IPS-18a (cell line): ENCODE results near the gene USP5.
A peak's percentile ranks its signal among the peaks of the same experiment; 100 is the strongest.
"Not testable (repeated sequence)": the region's sequence is repeated elsewhere in the genome, so short reads cannot be mapped to it uniquely, and the experiment has no call there.

ENCODE experiments used
- H3K27ac ChIP-seq: one replicate; pipeline ENCODE4 v1.5.1; 2013; ENCODE audit warnings: low read length
- H3K27me3 ChIP-seq: one replicate; pipeline ENCODE4 v1.6.1; 2013; ENCODE audit warnings: mild to moderate bottlenecking, low read length; ENCODE audit not compliant: control insufficient read depth, insufficient read depth
- H3K36me3 ChIP-seq: one replicate; pipeline ENCODE4 v1.6.1; 2013; ENCODE audit warnings: low read depth, low read length; ENCODE audit not compliant: control insufficient read depth
- H3K4me1 ChIP-seq: one replicate; pipeline ENCODE4 v1.6.1; 2013; ENCODE audit warnings: low read depth, low read length; ENCODE audit not compliant: control insufficient read depth
- H3K4me3 ChIP-seq: one replicate; pipeline ENCODE4 v1.5.1; 2013; ENCODE audit warnings: low read length
- H3K9ac ChIP-seq: one replicate; pipeline ENCODE4 v1.6.1; 2013; ENCODE audit warnings: mild to moderate bottlenecking, low read length, moderate library complexity
- H3K9me3 ChIP-seq: one replicate; pipeline ENCODE4 v1.6.1; 2013; ENCODE audit warnings: low read depth, low read length; ENCODE audit not compliant: control insufficient read depth

Gene USP5

GRCh38 chr12:6887460-6887859, 35.5 kb downstream of the USP5 start:
- no peaks in the 10 kb centered on the region for H3K36me3 ChIP-seq
- no peaks in the 10 kb centered on the region for H3K9me3 ChIP-seq
- no peaks in the 10 kb centered on the region for H3K27me3 ChIP-seq
- no peak overlapping the region for H3K4me3 ChIP-seq
- H3K4me1 ChIP-seq = peaks cover 12% of the 10 kb centered on the region
- H3K9ac ChIP-seq = no peak overlapping the region
- H3K27ac ChIP-seq = no peak overlapping the region

- Histone ChIP-seq H3K36me3 (no peaks in the 10 kb centered on the region), H3K4me3 (no peak overlapping the region), H3K9me3 (no peaks in the 10 kb centered on the region), H3K27me3 (no peaks in the 10 kb centered on the region), H3K9ac (no peak overlapping the region), H3K4me1 (peaks cover 12% of the 10 kb centered on the region), H3K27ac (no peak overlapping the region)
Observed at GRCh38 chr12:6888360-6888759, 36.4 kb downstream of the USP5 start.

DNA sequence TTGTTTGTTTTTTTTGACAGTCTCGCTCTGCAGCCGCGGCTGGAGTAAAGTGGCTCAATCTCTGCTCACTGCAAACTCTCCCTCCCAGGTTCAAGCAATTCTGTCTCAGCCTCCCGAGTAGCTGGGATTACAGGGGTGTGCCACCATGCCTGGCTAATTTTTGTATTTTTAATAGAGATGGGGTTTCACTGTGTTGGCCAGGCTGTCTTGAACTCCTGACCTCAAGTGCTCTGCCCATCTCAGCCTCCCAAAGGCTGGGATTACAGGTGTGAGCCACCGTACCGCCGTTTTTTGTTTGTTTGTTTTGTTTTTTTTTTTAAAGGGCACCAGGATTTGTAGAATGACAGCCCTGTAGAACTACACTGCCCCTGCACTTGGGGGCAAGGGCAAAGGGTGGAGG, 36.8 kb downstream of the USP5 start:
- peaks cover 12% of the 10 kb centered on the region for H3K4me1 ChIP-seq
- H3K36me3 ChIP-seq, H3K4me3 ChIP-seq, H3K27ac ChIP-seq, H3K27me3 ChIP-seq, H3K9ac ChIP-seq, H3K9me3 ChIP-seq: not testable (repeated sequence)

DNA sequence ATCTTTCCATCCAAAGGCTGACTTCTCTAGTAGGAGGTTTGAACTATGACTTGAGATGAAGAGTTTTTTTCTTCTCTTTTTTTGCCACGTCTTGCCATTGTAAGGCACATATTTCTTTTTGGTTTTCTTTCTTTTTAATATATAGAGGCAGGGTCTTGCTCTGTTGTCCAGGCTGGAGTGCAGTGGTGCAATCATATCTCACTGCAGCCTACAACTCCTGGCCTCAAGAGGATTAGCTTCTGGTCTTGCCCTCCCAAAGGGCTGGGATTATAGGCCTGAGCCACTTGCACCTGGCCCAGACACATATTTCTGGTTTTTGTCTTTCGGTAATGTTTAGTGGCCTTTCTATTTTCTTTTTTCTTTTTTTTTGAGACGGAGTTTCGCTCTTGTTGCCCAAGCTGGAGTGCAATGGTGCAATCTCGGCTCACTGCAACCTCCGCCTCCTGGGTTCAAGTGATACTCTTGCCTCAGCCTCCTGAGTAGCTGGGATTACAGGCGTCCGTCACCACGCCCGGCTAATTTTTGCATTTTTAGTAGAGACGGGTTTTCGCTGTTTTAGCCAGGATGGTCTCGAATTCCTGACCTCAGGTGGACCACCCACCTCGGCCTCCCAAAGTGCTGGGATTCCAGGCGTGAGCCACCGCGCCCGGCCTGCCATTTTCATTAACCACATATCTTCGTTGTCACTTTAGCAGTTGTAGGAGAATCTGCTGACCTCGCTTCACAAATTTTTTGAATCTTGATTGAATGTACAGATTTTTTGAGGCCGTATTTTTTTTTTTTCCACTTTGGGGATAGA, 38.0 kb downstream of the USP5 start:
- H3K4me1 ChIP-seq = peaks cover 12% of the 10 kb centered on the region
- H3K9ac ChIP-seq = peak overlapping the region; percentile 91
- not testable (repeated sequence) for H3K27me3 ChIP-seq, H3K36me3 ChIP-seq, H3K9me3 ChIP-seq
- peak overlapping the region; percentile 62 for H3K4me3 ChIP-seq
- peak overlapping the region; percentile 100 for H3K27ac ChIP-seq

GRCh38 chr12:6890789-6891645, 39.1 kb downstream of the USP5 start:
- Histone ChIP-seq H3K4me3 (peak overlapping the region; percentile 82), H3K9me3 (no peaks in the 10 kb centered on the region), H3K36me3 (no peaks in the 10 kb centered on the region), H3K27ac (peak overlapping the region; percentile 100), H3K27me3 (no peaks in the 10 kb centered on the region), H3K9ac (peak overlapping the region; percentile 91), H3K4me1 (peaks cover 6% of the 10 kb centered on the region)

GRCh38 chr12:6891646-6892001, 39.7 kb downstream of the USP5 start:
- H3K27ac ChIP-seq = peak overlapping the region; percentile 88
- no peaks in the 10 kb centered on the region for H3K36me3 ChIP-seq
- H3K27me3 ChIP-seq = no peaks in the 10 kb centered on the region
- H3K4me3 ChIP-seq = peak overlapping the region; percentile 82
- no peaks in the 10 kb centered on the region for H3K9me3 ChIP-seq
- H3K9ac ChIP-seq = peak overlapping the region; percentile 77
- H3K4me1 ChIP-seq = peaks cover 6% of the 10 kb centered on the region

GRCh38 chr12:6892683-6893082, 40.7 kb downstream of the USP5 start:
- H3K27me3 ChIP-seq, H3K9me3 ChIP-seq, H3K27ac ChIP-seq, H3K36me3 ChIP-seq, H3K9ac ChIP-seq, H3K4me1 ChIP-seq, H3K4me3 ChIP-seq: not testable (repeated sequence)

DNA sequence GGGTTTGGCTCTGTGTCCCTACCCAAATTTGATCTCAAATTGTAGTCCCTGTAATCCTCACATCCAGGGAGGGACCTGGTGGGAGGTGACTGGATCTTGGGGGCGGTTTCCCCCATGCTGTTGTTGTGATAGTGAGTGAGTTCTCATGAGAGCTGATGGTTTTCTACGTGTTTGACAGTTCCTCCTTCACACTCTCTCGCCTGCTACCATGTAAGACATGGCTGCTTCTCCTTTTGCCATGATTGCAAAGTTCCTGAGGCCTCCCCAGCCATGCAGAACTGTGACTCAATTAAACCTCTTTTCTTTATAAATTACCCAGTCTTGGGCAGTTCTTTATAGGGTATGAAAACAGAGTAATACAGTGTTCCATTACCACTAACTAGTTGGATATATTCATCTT, 42.4 kb downstream of the USP5 start:
- Histone ChIP-seq H3K27me3 (no peaks in the 10 kb centered on the region), H3K9ac (no peak overlapping the region), H3K4me1 (peaks cover 6% of the 10 kb centered on the region), H3K27ac (no peak overlapping the region), H3K36me3 (no peaks in the 10 kb centered on the region), H3K4me3 (no peak overlapping the region), H3K9me3 (no peaks in the 10 kb centered on the region)

DNA sequence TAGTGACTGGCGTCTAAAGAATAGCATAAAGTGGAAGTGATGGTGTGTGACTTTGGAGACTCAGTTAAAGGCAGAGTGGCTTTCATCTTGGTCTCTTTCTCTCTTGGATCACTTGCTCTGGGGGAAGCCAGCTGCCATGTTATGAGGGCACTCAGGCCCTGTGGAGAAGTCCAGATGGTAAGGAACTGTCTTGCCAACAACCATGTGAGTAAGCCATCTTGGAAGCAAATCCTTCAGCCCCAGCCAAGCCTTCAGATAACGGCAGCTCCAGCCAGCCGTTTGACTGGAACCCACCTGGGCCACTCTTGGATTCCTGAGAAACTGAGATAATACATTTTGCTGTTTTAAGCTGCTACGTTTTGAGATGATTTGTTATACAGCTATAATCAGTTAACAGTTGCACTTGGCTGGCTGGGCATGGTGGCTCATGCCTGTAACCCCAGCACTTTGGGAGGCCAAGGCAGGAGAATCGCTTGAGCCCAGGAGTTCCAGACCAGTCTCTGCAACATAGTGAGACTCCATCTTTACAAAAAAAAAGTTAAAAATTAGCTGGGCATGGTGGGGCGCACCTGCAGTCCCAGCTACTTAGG, 45.0 kb downstream of the USP5 start:
- Histone ChIP-seq H3K27me3 (no peaks in the 10 kb centered on the region), H3K27ac (no peak overlapping the region), H3K4me3 (no peak overlapping the region), H3K9me3 (no peaks in the 10 kb centered on the region), H3K36me3 (no peaks in the 10 kb centered on the region), H3K4me1 (no peaks in the 10 kb centered on the region), H3K9ac (no peak overlapping the region)

- no peak overlapping the region for H3K27ac ChIP-seq
Observed at GRCh38 chr12:6899427-6899826, 47.5 kb downstream of the USP5 start.

DNA sequence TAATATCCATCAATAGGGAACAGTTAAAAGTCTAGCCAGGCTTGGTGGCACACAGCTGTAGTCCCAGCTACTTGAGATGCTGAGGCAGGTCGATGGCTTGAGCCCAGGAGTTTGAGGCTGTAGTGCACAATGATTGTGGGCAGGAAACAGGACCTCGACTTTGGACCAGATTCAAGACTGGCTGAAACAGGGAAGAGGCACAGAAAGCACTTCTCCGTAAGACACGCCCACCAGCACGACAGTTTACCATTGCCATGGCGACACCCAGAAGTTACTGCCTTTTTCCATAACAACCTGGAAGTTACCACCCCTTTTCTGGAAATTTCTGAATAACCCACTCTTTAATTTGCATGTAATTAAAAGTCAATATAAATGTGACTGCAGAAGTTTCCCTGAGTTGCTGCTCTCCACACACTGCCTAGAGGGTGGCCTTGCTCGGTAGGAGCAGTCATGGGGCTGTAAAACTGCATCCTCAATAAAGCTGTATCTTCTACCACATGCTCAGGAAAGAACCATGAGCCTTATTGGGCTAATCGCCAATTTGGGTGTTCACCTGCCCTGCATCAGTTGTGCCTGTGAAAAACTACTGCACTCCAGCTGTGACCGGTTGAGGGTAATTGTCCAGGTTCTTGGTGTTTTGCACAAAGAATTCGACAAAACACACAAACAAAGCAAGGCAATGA, 48.0 kb downstream of the USP5 start:
- peaks cover 7% of the 10 kb centered on the region for H3K4me1 ChIP-seq
- no peaks in the 10 kb centered on the region for H3K36me3 ChIP-seq
- no peak overlapping the region for H3K27ac ChIP-seq
- H3K4me3 ChIP-seq = no peak overlapping the region
- H3K9ac ChIP-seq = no peak overlapping the region
- H3K9me3 ChIP-seq = no peaks in the 10 kb centered on the region
- no peaks in the 10 kb centered on the region for H3K27me3 ChIP-seq

More at GRCh38 chr12:6899427-6899826, 47.5 kb downstream of the USP5 start:
- H3K4me3 ChIP-seq = no peak overlapping the region
- H3K9me3 ChIP-seq = no peaks in the 10 kb centered on the region
- H3K4me1 ChIP-seq = peaks cover 5% of the 10 kb centered on the region
- H3K36me3 ChIP-seq = no peaks in the 10 kb centered on the region
- H3K9ac ChIP-seq = no peak overlapping the region
- no peaks in the 10 kb centered on the region for H3K27me3 ChIP-seq
